Endodermal cell (in vitro differentiated cells): Measurements from ENCODE around the gene MPLKIP. TPM values are rescaled to one million over a fixed set of nuclear protein-coding genes. Genes with fewer than 3 reads are reported as not detected.

Experiments
- DNase-seq: peaks from one replicate; pipeline ENCODE4 v3.0.0-alpha.2; 2017
- H3K27ac ChIP-seq: 2 replicates; pipeline ENCODE4 v1.5.1; 2013; ENCODE audit warnings: mild to moderate bottlenecking, low read depth, low read length, moderate library complexity
- H3K27me3 ChIP-seq: 2 replicates; pipeline ENCODE4 v1.6.1; 2013; ENCODE audit warnings: mild to moderate bottlenecking, low read length, moderate library complexity; ENCODE audit not compliant: insufficient read depth, control insufficient read depth, poor library complexity, severe bottlenecking
- H3K36me3 ChIP-seq: 2 replicates; pipeline ENCODE4 v1.7.0; 2013; ENCODE audit warnings: mild to moderate bottlenecking, low read length, moderate library complexity; ENCODE audit not compliant: control insufficient read depth, insufficient read depth
- H3K4me1 ChIP-seq: one replicate; pipeline ENCODE4 v1.7.0; 2013; ENCODE audit warnings: low read length; ENCODE audit not compliant: control insufficient read depth, insufficient read depth
- H3K4me3 ChIP-seq: 2 replicates; pipeline ENCODE4 v1.5.1; 2013; ENCODE audit warnings: mild to moderate bottlenecking, low read length, moderate library complexity
- H3K9ac ChIP-seq: 2 replicates; pipeline ENCODE4 v1.6.1; 2013; ENCODE audit warnings: mild to moderate bottlenecking, low read length, moderate library complexity; ENCODE audit not compliant: poor library complexity, severe bottlenecking; ENCODE audit errors: extremely low read depth
- H3K9me3 ChIP-seq: 2 replicates; pipeline ENCODE4 v1.6.1; 2013; ENCODE audit warnings: mild to moderate bottlenecking, low read length, moderate library complexity; ENCODE audit not compliant: control insufficient read depth
- H3K27ac Mint-ChIP-seq: 2 replicates; pipeline ENCODE4 v1.8.0; 2020; ENCODE audit warnings: mixed read lengths
- H3K27me3 Mint-ChIP-seq: 2 replicates; pipeline ENCODE4 v1.8.0; 2021; ENCODE audit warnings: mild to moderate bottlenecking, mixed read lengths; ENCODE audit not compliant: insufficient read depth
- H3K36me3 Mint-ChIP-seq: 2 replicates; pipeline ENCODE4 v1.8.0; 2020; ENCODE audit warnings: low read depth, mixed read lengths
- H3K4me1 Mint-ChIP-seq: 2 replicates; pipeline ENCODE4 v1.8.0; 2020; ENCODE audit warnings: mixed read lengths
- H3K4me3 Mint-ChIP-seq: 2 replicates; pipeline ENCODE4 v1.8.0; 2020; ENCODE audit warnings: mild to moderate bottlenecking, moderate library complexity, mixed read lengths
- H3K9me3 Mint-ChIP-seq: 2 replicates; pipeline ENCODE4 v1.8.0; 2020; ENCODE audit warnings: mild to moderate bottlenecking, mixed read lengths
- CTCF ChIP-seq: fragments of 200-600 bp; sonication (generic); conservative IDR thresholded peaks from 2 replicates; pipeline ENCODE4 v1.5.0; 2021; ENCODE audit warnings: antibody characterized with exemption, mild to moderate bottlenecking
- WGBS, 2 experiments: methylation state at CpG; one replicate each; pipeline versions ENCODE4 v1.1.5 to v1.1.7; 2013; ENCODE audit warnings: missing lambda C conversion rate in 2 of 2, mixed read lengths in 1 of 2; ENCODE audit not compliant: insufficient coverage in 1 of 2, insufficient read length in 1 of 2; 5-methylcytosine and 5-hydroxymethylcytosine counted together
- total RNA-seq, 2 donors: library from RNA; stranded (reverse); fragmentation: NEBNext Ultra II Directional in 1 of 2; extraction: Animal tissue kit (Norgen Biotek cat#: 25700) in 1 of 2; gene quantifications; 2 replicates in 1 of 2; 3 replicates in 1 of 2; pipeline ENCODE4 v1.2.1, GENCODE V29; 2021

Gene MPLKIP
- total RNA-seq, 2 donors from 2014 or later = 43.5 to 53.5 TPM

DNA sequence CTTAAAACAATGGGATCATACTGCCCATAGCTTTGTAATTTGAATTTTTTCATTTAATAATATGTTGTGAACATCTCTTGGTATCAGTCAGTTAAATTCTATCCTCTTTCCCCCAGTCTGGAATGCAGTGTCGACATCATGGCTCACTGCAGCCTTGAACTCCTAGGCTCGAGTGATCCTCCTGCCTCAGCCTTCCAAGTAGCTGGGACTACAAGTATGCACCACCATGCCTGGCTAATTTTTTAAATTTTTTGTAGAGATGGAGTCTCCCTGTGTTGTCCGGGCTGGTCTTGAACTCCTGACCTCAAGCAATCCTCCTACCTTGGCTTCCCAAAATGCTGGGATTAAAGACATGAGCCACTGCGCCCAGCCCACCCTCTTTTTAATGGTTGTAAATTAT, 34.6 kb downstream of the MPLKIP start:
- TF ChIP-seq CTCF = no peak
- Mint-ChIP-seq H3K4me1 (peaks cover 9% of the 10 kb centered on the region), H3K27ac (no peak overlapping the region), H3K4me3 (no peak overlapping the region), H3K9me3 (no peaks in the 10 kb centered on the region), H3K27me3 (no peaks in the 10 kb centered on the region), H3K36me3 (peaks cover 7% of the 10 kb centered on the region)
- no peaks in the 10 kb centered on the region for H3K4me1 ChIP-seq
- H3K27ac ChIP-seq = no peak overlapping the region
- no peaks in the 10 kb centered on the region for H3K27me3 ChIP-seq
- no peak overlapping the region for H3K9ac ChIP-seq
- no peaks in the 10 kb centered on the region for H3K9me3 ChIP-seq
- WGBS, 2 experiments = 86 to 100% methylated on average over 3 to 4 of the region's 4 CpGs
- no peak overlapping the region for H3K4me3 ChIP-seq
- peaks cover 24% of the 10 kb centered on the region for H3K36me3 ChIP-seq
- DNase-seq = no peak

DNA sequence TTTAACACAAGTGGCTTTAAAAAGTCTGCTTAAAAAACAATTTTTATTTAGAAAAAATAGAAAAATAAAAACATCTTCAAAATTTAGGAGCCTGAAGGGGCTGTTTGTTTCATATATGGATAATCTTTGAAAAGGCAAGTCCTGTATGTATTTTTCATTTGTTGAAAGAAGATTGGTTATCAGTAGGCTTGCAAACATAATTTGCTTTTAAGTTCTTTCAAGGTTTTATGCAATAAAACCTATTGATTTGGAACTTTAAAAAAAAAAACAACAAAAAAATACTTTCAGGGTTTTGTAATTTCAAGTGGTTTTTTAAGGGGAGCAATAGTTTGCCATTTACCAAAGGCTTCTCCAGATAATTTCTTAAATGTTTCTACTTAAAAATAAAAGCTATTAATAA, 35.6 kb downstream of the MPLKIP start:
- no peak for TF ChIP-seq CTCF
- H3K36me3 ChIP-seq = peaks cover 34% of the 10 kb centered on the region

DNA sequence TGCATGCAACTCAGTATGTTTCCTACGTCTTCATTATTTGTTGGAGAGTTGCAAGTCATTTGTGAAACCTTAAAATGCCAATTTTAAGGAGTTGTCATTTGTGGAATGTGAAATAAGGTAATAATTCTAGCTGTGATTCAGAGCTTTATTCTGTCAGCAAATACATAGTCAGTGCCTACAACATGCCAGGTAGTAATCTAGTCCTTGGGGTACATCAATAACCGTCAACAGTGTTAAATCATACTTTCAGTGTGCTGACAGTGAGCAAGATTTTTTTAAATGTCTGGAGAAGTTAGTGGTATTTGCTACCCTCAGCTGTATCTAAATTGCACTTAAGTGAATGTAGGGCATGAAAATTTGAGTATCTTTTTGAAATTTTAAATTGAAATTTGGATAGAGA, 36.7 kb downstream of the MPLKIP start:
- H3K4me1 Mint-ChIP-seq = peaks cover 9% of the 10 kb centered on the region
- DNase-seq = no peak
- no peaks in the 10 kb centered on the region for H3K4me1 ChIP-seq
- H3K27me3 Mint-ChIP-seq = no peaks in the 10 kb centered on the region
- no peak for TF ChIP-seq CTCF
- H3K27ac Mint-ChIP-seq = no peak overlapping the region
- WGBS, 2 experiments = 83 to 92% methylated on average over 2 of the region's 2 CpGs
- H3K9me3 ChIP-seq = no peaks in the 10 kb centered on the region
- H3K4me3 ChIP-seq = no peak overlapping the region
- no peaks in the 10 kb centered on the region for H3K9me3 Mint-ChIP-seq
- no peaks in the 10 kb centered on the region for H3K27me3 ChIP-seq
- no peak overlapping the region for H3K9ac ChIP-seq
- H3K4me3 Mint-ChIP-seq = no peak overlapping the region
- H3K36me3 Mint-ChIP-seq = peaks cover 23% of the 10 kb centered on the region
- H3K36me3 ChIP-seq = peaks cover 45% of the 10 kb centered on the region
- no peak overlapping the region for H3K27ac ChIP-seq

More for the DNA sequence above, 35.6 kb downstream of the MPLKIP start:
- no peaks in the 10 kb centered on the region for H3K27me3 ChIP-seq
- DNase-seq = no peak
- no peak overlapping the region for H3K4me3 Mint-ChIP-seq
- H3K4me3 ChIP-seq = no peak overlapping the region
- peaks cover 17% of the 10 kb centered on the region for H3K36me3 Mint-ChIP-seq
- no peak overlapping the region for H3K27ac Mint-ChIP-seq
- H3K27ac ChIP-seq = no peak overlapping the region
- no peak overlapping the region for H3K9ac ChIP-seq
- no peaks in the 10 kb centered on the region for H3K9me3 ChIP-seq
- no peaks in the 10 kb centered on the region for H3K4me1 ChIP-seq
- H3K9me3 Mint-ChIP-seq = no peaks in the 10 kb centered on the region
- H3K27me3 Mint-ChIP-seq = no peaks in the 10 kb centered on the region
- peaks cover 9% of the 10 kb centered on the region for H3K4me1 Mint-ChIP-seq
